Neural crest cell (in vitro differentiated cells): ENCODE measurements around the gene KAT6B. TPM values are rescaled to one million over a fixed set of nuclear protein-coding genes. Genes with fewer than 3 reads are reported as not detected.
"Not testable (repeated sequence)": the region's sequence is repeated elsewhere in the genome, so short reads cannot be mapped to it uniquely, and the experiment has no call there.

ENCODE experiments used
- DNase-seq: peaks from one replicate; pipeline ENCODE4 v3.0.0; 2021; ENCODE audit warnings: low read depth, mixed read lengths, low spot score
- H3K27ac Mint-ChIP-seq: one replicate; pipeline ENCODE4 v1.8.0; 2021; ENCODE audit warnings: mild to moderate bottlenecking, mixed read lengths; ENCODE audit not compliant: unreplicated experiment
- H3K27me3 Mint-ChIP-seq: 2 replicates; pipeline ENCODE4 v1.8.0; 2021; ENCODE audit warnings: low read depth, mild to moderate bottlenecking, mixed read lengths
- H3K36me3 Mint-ChIP-seq: 2 replicates; pipeline ENCODE4 v1.8.0; 2021; ENCODE audit warnings: low read depth, mild to moderate bottlenecking, mixed read lengths
- H3K4me1 Mint-ChIP-seq: 2 replicates; pipeline ENCODE4 v1.8.0; 2021; ENCODE audit warnings: mixed read lengths
- H3K4me3 Mint-ChIP-seq: one replicate; pipeline ENCODE4 v1.8.0; 2021; ENCODE audit warnings: mild to moderate bottlenecking, mixed read lengths
- H3K9me3 Mint-ChIP-seq: 2 replicates; pipeline ENCODE4 v1.8.0; 2021; ENCODE audit warnings: mixed read lengths
- total RNA-seq: library from RNA; stranded (reverse); gene quantifications from 2 replicates; pipeline ENCODE4 v1.2.1, GENCODE V29; 2021
- TF ChIP-seq, protein P1 (sequence below): fragments of 200-600 bp; sonication (generic); conservative IDR thresholded peaks from 2 replicates; pipeline ENCODE4 v1.5.0; 2021; ENCODE audit warnings: antibody characterized with exemption, mild to moderate bottlenecking

Gene KAT6B
- total RNA-seq, 1 donor from 2014 or later, result 34.2 TPM

DNA sequence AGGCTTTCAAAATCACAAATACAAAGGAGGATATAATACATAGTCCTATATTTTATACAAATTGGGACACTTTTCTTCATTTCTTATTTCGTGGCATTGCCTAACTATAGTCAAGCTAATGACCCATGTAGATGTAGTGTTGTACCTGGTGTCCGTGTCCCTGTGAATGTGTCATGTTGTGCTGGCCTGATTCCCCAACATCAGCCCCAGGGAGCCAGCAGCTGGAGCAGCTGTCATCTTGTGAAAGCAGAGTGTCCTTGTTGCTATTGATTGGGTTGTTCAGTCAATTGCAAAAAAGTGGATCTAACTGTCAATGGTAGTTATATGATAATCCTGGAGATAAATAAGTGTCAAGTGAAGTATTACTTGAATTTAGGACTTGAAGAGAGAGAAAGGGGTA lies 86.3 kb downstream of the KAT6B start:
- H3K4me1 Mint-ChIP-seq, result peaks cover 4% of the 10 kb centered on the region
- no peak overlapping the region for H3K4me3 Mint-ChIP-seq
- H3K36me3 Mint-ChIP-seq, result peaks cover 2% of the 10 kb centered on the region
- H3K27ac Mint-ChIP-seq, result no peak overlapping the region
- no peaks in the 10 kb centered on the region for H3K9me3 Mint-ChIP-seq
- TF ChIP-seq, protein P1, sequence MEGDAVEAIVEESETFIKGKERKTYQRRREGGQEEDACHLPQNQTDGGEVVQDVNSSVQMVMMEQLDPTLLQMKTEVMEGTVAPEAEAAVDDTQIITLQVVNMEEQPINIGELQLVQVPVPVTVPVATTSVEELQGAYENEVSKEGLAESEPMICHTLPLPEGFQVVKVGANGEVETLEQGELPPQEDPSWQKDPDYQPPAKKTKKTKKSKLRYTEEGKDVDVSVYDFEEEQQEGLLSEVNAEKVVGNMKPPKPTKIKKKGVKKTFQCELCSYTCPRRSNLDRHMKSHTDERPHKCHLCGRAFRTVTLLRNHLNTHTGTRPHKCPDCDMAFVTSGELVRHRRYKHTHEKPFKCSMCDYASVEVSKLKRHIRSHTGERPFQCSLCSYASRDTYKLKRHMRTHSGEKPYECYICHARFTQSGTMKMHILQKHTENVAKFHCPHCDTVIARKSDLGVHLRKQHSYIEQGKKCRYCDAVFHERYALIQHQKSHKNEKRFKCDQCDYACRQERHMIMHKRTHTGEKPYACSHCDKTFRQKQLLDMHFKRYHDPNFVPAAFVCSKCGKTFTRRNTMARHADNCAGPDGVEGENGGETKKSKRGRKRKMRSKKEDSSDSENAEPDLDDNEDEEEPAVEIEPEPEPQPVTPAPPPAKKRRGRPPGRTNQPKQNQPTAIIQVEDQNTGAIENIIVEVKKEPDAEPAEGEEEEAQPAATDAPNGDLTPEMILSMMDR, result no peak
- no peak for DNase-seq
- H3K27me3 Mint-ChIP-seq, result no peaks in the 10 kb centered on the region

- Mint-ChIP-seq H3K4me3 (no peak overlapping the region), H3K4me1 (peaks cover 5% of the 10 kb centered on the region), H3K36me3 (peaks cover 2% of the 10 kb centered on the region), H3K27ac (no peak overlapping the region), H3K27me3 (no peaks in the 10 kb centered on the region), H3K9me3 (no peaks in the 10 kb centered on the region)
- TF ChIP-seq, protein P1, result no peak
- DNase-seq, result no peak
Measured at GRCh38 chr10:74913377-74913979, 87.1 kb downstream of the KAT6B start.

DNA sequence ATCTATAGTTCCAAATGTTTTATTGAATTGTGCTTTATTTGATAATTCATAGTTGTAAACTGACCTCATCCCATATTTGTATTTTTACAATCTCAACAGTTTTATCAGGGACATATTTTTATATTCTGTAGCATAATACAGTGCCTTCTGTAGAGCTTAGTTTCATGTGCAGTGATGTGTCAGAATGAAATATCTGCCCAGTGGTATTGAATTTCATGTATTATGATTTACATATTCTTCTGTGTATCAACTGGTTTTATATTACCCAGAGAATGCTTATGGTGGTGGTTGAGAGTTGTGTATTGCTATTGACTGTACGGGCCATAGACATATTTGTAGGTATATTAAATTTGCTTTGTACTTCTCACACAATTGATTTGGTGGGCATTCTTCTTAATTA lies 89.9 kb downstream of the KAT6B start:
- peaks cover 5% of the 10 kb centered on the region for H3K4me1 Mint-ChIP-seq
- no peak overlapping the region for H3K27ac Mint-ChIP-seq

GRCh38 chr10:74917481-74918077 lies 91.2 kb downstream of the KAT6B start:
- Mint-ChIP-seq H3K36me3 (peaks cover 14% of the 10 kb centered on the region), H3K27me3 (no peaks in the 10 kb centered on the region), H3K9me3 (no peaks in the 10 kb centered on the region), H3K4me1 (peaks cover 14% of the 10 kb centered on the region), H3K27ac (no peak overlapping the region), H3K4me3 (no peak overlapping the region)
- TF ChIP-seq, protein P1, result no peak
- DNase-seq, result no peak

More for the DNA sequence above, 89.9 kb downstream of the KAT6B start:
- H3K36me3 Mint-ChIP-seq, result peaks cover 10% of the 10 kb centered on the region
- H3K27me3 Mint-ChIP-seq, result no peaks in the 10 kb centered on the region
- DNase-seq, result no peak
- no peak overlapping the region for H3K4me3 Mint-ChIP-seq
- H3K9me3 Mint-ChIP-seq, result no peaks in the 10 kb centered on the region
- TF ChIP-seq, protein P1, result no peak

GRCh38 chr10:74919671-74920070 lies 93.3 kb downstream of the KAT6B start:
- H3K27ac Mint-ChIP-seq, result no peak overlapping the region
- H3K4me3 Mint-ChIP-seq, result no peak overlapping the region
- H3K27me3 Mint-ChIP-seq, result no peaks in the 10 kb centered on the region
- peaks cover 28% of the 10 kb centered on the region for H3K4me1 Mint-ChIP-seq
- H3K36me3 Mint-ChIP-seq, result peaks cover 14% of the 10 kb centered on the region
- DNase-seq, result no peak
- H3K9me3 Mint-ChIP-seq, result no peaks in the 10 kb centered on the region
- TF ChIP-seq, protein P1, result no peak

DNA sequence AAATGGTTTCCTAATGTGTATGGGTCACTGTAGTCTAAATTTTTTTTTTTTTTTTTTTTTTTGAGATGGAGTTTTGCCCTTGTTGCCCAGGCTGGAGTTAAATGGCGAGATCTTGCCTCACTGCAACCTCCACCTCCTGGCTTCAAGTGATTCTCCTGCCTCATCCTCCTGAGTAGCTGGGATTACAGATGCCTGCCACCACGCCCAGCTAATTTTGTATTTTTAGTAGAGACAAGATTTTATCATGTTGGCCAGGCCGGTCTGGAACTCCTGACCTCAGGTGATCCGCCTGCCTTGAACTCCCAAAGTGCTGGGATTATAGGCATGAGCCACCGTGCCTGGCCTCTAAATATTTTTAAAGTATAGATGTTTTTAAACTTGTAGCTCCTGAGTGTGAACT lies 94.7 kb downstream of the KAT6B start:
- not testable (repeated sequence) for H3K27ac Mint-ChIP-seq, H3K27me3 Mint-ChIP-seq, H3K9me3 Mint-ChIP-seq, DNase-seq, H3K4me3 Mint-ChIP-seq
- peaks cover 37% of the 10 kb centered on the region for H3K4me1 Mint-ChIP-seq
- peaks cover 14% of the 10 kb centered on the region for H3K36me3 Mint-ChIP-seq
